IPS-18c (cell line): Measurements from ENCODE around the gene THY1.
A peak's percentile ranks its signal among the peaks of the same experiment; 100 is the strongest.

Experiments used
- H3K4me3 ChIP-seq: 2 replicates; pipeline ENCODE4 v1.7.0; 2013; ENCODE audit warnings: low read depth, mild to moderate bottlenecking, low read length, moderate library complexity; ENCODE audit not compliant: insufficient read depth
- H3K9me3 ChIP-seq: one replicate; pipeline ENCODE4 v1.6.1; 2013; ENCODE audit warnings: mild to moderate bottlenecking, low read length, moderate library complexity; ENCODE audit not compliant: control insufficient read depth, insufficient read depth

Gene THY1

DNA sequence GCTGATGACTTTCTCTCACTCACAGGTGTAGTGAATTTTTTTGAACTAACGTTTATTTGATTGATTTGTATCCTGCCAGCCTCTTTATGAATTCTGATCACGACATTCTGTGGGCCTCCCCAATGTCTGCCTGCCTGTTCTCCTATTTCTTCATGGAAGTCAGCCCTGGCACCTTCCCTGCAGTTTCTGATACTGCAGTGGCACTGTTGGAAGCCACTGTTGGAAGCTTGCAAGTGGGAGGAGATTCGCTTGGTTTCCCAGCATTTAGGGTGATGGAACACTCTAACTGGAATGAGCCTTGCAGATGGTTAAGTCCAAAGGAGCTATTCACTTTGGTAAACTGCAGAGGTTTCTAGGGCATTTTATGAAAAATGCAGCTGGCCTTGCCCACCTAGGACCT is 1.3 kb upstream of the THY1 start:
- no peak overlapping the region for H3K4me3 ChIP-seq
- H3K9me3 ChIP-seq: no peaks in the 10 kb centered on the region

DNA sequence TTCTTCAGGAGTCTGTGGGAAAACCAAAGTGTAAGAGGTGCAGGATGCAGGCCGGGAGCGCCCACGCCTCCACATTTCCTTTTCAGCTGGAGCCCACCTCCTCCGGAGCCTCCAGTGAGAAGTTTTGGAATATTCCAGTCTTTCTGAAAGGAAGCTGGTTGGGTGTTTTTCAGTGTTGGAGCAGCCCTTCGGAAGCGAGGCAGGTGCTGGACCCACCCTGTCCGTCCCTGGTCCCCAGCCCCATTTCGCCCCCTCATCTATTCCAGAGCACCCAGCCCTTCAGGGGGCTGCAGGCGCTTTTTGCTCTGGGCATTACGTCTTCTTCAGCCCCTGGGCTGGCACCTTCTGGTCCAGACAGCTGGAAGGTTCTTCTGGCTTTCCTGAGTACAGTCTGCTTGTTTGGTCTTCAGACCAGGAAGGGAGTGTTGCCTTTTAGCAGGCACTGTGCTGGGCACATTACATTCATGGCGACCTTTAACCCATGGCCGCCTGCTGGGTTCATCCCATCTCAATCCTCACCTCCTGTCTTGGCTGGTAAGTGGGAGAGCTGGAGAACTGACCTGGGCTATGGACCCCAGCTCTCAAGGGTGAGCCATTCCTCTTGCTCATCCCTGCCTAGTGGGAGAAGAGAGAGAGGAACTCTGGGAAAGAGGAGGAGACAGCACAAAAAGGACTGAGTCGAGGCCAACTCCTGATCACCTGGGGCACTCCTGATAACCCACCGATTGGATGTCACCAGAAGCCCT is 710 bp upstream of the THY1 start:
- Histone ChIP-seq H3K4me3 (peak overlapping the region; percentile 90), H3K9me3 (no peaks in the 10 kb centered on the region)

DNA sequence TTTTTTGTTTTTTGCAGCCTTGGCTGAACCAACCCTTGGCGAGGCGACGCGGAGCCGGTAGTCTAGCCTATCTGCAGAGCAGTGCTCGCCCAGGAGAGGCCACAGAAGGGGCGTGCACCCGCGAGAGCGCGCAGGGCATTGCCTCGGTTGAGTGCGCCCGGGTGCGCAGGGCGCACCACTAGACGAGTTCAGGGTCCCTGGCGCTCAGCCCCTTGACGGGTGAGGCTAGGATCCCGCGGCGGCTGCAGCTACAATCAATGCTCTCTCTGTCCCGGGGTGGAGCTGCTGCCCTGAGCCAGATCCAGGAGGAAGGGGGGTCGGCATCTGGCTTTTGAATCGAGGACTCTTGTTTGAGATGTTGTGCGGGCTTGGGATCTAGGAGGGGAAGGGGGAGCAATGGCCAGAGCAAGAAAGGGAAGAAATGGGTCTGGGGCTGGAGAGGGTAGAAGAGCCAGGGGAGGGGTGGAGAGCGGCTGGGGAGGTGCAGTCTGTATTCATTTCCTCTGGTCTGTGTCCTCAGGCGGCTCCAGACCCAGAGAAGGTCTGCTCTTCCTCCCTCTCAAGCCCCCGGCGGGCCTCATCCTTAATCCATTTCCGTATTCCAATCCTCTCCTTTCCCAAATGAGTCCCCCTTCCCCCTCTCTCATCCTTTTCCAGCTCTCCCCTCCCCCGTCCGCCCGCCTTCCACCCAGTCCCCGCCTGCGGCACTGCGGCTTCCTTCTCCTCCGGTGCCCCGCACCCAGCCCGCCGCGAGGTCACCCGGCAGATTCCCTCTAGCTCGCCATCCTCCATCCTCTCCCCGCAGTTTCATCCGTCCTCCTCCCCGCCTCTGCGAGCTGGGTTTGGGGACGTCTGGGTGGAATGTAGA is 797 bp downstream of the THY1 start:
- H3K4me3 ChIP-seq: peak overlapping the region; percentile 90
- no peaks in the 10 kb centered on the region for H3K9me3 ChIP-seq

DNA sequence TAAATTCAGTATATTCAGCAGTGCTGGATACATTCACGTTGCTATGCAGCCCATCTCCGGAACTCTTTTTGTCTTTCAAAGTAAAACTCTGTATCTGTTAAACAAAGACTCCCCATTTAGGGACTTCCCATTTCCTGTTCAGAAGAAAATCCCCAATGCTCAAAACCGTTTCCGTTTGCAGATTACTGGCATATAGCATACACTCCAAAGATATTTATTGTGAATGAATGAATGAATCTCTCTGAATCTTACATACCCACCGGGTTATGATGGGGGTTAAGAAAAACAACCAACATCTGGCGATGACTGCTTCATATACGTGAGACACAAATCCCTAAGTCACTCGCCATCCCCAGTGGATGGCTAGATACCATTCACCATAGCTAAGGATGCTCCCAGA is 1.6 kb downstream of the THY1 start:
- Histone ChIP-seq H3K4me3 (peak overlapping the region; percentile 90), H3K9me3 (no peaks in the 10 kb centered on the region)

DNA sequence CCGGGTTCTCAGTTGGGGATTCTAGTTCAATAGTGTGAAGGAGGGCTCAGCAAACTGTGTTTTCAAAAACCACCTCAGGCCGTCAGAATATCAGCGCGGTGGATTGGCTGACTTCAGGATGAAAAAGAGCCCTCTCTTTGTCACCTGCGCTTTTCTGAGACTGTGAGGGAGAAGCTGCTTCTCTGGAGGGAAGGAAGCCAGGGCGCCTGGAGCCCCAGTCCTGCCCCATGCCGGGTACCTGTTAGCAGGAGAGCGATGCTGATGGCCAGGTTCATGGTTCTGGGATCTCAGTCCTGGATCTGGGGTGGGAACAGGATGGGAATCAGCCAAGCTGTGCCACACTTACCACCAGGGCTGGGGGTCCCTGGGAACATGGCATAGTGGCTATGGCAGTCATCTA is 2.3 kb downstream of the THY1 start:
- no peaks in the 10 kb centered on the region for H3K9me3 ChIP-seq
- H3K4me3 ChIP-seq: peak overlapping the region; percentile 40

DNA sequence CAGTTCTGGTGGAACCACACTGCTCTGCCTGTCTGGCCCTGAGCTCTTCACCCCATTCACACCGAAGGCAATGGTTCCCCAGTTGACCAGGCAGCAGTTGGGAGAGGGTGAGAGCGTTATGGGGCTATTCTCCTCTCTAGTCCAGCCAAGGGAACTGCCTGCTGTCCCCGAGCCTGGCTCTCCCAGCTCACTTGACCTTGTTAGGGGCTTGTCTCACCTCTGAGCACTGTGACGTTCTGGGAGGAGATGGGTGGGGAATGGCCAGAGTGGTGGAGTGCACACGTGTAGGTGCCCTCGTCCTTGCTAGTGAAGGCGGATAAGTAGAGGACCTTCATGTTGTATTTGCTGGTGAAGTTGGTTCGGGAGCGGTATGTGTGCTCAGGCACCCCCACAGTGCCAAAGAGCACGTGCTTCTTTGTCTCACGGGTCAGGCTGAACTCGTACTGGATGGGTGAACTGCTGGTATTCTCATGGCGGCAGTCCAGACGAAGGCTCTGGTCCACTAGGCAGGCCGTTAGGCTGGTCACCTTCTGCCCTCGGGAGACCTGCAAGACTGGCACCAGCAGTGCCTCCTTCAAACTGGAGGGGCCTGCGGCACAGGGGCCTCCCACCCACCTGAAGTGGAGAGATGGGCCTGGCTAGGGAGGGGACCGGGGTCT is 3.0 kb downstream of the THY1 start:
- Histone ChIP-seq H3K4me3 (peak overlapping the region; percentile 40; the same call in 1 of the 2 replicates), H3K9me3 (no peaks in the 10 kb centered on the region)

DNA sequence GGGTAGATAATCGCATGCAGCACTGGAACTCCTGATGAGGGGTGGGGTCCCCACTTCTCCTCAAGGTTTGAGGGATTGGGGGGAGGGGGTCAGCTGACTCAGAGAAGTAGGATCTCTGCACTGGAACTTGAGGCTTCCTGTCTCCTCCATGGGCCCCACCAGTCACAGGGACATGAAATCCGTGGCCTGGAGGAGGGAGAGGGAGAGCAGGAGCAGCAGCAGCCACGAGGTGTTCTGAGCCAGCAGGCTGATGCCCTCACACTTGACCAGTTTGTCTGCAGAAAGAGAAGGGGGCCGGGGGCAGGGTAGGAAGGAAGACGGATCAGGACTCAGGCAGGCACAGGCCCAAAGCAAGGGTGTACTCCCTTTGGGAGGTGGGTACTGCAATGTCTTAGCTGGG is 3.7 kb downstream of the THY1 start:
- no peaks in the 10 kb centered on the region for H3K9me3 ChIP-seq

DNA sequence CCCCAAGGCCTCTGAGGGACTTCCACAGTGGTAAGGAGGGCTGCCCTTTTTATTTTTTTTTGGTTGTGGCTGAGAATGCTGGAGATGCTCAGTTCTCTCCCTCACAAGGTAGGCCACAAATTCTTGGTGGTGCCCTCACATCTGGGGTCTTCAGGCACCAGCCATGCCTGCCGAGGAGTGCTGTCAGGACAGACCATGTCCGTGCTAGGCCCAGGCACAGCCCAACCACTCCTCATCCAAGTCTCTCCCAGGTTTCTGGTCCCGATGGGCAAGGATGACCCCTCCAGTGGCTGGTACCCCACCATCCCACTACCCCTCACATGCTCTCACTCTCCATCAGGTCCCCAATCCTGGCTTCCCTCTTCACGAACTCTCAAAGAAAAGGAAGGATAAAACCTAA is 4.2 kb downstream of the THY1 start:
- Histone ChIP-seq H3K9me3 (no peaks in the 10 kb centered on the region), H3K4me3 (no peak overlapping the region)

More for the DNA sequence above, 3.7 kb downstream of the THY1 start:
- H3K4me3 ChIP-seq: no peak overlapping the region

DNA sequence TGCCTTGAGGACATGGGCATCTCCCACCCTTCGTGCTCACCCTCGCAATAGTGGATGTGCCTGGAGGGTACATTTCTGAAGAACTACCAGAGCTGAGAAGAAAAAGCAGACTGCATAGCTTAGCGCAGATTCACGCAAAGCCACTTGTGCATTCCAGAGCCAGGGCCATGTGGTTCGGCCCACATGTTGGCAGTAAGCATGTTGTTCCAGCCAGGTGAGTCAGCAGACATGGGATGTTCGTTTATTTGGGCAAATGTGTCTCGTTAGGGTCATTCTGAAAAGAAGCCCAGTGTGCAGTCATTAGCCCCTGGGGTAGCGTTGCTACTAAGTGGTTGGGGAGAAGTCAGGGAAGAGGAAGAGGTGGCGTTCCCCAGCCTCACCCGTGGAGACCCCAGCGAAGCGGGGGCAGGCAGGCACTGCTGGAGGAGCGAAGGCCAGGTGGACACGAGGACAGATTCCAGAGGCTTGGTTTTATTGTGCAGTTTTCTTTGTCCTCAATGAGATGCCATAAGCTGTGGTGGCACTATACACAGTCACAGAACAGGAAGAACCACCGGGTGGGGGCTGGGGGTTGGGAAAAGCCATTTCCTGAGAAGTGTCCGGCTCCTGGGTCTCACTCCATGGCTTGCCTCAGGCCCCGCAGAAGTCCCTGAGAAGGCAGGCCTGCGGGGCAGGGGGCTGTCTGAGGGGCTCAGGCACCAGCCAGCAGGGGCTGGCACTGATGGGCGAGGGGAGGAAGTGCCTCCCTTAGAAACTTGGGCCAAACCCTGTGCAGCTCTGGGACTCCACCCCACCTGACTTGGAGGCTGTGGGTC is 5.0 kb downstream of the THY1 start:
- H3K4me3 ChIP-seq: no peak overlapping the region
- H3K9me3 ChIP-seq: no peaks in the 10 kb centered on the region

DNA sequence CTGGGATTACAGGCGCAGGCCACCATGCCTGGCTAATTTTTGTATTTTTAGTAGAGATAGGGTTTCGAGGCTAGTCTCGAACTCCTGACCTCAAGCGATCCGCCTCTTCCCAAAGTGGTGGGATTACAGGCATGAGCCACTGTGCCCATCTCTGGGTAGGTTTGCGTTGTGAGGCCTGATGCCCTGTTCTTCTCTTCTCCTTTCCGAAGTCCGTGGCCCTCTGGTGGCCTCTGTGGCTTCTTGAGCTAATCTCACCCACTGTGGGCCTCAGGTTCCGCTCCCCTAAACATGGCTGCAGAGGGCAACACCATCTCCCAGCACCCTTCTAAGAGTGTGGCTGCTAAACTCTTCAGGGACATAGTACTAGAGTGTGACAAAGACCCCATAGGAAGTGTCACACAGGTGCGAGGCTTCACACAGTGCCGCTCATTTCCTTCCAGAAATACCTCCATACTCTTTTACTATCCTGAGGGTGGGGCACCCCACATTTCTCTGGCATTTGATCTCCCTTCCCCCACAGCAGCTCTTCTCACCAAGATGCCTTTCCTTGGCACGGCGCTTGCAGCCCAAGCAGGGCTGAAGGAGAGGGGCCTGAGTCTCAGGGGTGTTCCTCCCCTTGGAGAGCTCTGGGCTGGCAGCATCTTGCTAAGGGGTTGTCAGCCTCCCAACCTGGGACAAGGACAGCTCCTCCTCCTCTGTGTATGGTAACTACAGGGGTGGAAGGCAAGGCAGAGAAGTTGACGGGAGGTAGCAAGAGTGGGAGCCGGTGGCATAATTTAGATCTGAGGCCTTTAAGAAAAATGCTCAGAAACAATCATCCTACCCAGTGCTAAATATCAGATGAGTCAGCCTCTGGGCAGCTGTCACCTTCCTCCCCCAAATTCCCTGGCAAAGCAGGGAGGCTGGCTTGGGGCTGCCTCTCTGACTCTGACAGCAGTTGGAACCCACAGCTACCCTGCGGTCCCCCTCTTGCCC is 6.1 kb downstream of the THY1 start:
- H3K9me3 ChIP-seq: no peaks in the 10 kb centered on the region
- no peak overlapping the region for H3K4me3 ChIP-seq

DNA sequence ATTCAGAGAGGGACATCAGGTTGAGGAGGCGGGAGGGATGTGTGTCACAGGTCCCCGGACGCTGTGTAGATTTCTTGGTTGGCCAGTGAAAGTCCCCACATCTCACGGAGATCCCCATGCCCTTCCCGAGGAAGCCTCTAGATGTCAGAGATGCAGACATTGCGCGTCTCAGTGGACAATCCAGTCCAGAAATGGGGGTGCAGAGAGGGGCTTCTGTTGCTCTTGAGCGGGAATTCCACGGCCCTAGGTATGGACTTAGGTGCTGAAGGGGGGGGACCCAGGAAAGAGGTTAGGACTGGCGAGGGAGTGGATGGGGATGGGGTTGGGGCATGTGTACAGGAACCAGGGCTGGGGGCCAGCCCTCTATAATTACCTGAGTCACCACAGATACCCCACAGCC is 7.0 kb downstream of the THY1 start:
- Histone ChIP-seq H3K4me3 (no peak overlapping the region), H3K9me3 (no peaks in the 10 kb centered on the region)

DNA sequence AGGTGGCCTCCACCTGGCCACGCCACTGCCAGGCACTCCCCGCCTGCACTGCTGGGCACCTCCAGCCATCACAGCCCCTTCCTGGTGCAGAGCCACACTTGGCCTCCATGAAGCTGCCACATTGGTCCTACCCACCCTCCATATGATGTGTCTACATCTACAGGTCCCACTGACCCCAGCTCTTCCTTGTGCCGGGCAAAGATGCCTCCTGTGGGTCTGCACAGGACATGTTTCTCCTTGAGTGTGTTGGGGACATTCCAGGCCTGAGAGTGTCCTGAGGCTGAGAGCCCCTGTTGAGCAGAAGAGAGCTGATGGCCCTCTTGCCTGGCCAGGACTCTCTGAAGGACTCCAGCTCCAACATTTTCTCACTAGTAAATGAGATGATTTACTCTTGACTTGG is 7.5 kb downstream of the THY1 start:
- Histone ChIP-seq H3K9me3 (no peaks in the 10 kb centered on the region), H3K4me3 (no peak overlapping the region)

DNA sequence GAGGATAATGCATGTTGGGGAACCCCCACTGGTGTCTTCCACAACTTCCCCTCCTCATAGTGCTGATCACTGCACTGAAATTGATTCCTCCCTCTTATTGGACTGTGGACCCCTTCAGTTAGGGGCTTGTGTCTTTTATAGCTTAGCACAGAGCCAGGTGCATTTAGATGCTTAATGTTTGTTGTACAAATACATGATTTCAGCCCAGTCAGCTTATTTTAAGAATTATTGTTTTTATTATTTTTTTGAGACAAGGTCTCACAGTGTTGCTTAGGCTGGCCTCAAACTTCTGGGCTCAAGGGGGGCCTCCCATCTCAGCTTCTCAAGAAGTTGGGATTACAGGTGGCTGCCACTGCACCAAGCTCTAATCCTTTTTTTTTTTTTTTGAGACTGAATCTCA is 8.2 kb downstream of the THY1 start:
- Histone ChIP-seq H3K9me3 (no peaks in the 10 kb centered on the region), H3K4me3 (no peak overlapping the region)

DNA sequence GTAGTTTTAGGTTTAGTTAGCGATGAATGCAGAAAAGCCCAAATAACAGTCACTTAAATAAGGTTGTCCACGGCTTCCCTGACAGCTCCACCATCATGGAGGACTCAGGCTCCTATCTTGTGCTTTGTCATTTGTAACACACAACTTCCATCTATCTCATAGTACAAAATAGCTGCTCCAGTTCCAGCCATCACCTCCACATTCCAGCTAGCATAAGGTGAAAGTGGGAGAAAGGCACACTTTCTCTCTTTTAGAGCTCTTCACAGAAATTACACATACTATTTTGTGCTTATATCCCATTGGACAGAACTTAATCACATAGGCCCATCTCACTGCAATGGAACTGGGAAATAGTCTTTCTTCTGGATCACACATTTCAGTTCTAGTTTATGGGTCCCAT is 8.7 kb downstream of the THY1 start:
- Histone ChIP-seq H3K9me3 (no peaks in the 10 kb centered on the region), H3K4me3 (no peak overlapping the region)

DNA sequence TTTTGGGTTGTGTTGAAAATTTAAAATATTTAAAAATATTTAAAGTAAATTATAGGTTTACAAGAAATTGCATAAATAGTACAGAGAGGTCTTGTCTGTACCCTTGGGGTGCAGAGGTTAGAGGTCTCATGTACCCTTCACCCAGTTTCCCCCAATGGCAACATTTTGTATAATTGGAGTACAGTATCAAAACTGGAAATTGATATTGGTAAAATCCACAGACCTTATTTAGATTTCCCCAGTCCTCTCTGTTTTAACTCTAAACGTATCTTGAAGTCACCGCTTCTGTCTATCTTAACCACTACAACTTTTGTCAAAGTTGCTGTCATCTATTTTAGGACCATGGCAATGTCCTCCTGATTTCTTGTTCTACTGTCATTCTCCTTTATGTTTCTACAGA is 10.9 kb downstream of the THY1 start:
- no peaks in the 10 kb centered on the region for H3K9me3 ChIP-seq

DNA sequence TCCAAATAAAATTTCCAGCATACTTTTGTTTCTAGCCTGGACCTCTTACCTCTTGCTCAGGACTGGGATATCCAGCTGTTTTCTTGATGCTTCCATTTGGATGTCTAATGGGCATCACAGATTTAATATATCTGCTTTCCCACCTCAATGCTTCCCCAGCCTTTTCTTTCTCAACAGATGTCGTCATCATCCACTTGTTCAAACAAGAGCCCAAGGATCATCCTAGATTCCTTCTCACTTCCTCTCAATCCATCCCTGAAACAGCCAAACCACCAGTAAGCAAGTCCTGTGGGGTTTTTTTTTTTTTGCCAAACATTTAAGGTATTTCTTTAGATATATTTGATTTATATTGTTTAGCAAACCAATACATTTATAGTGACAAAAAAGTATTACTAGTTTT is 12.5 kb downstream of the THY1 start:
- H3K4me3 ChIP-seq: no peak overlapping the region
- no peaks in the 10 kb centered on the region for H3K9me3 ChIP-seq

More for the DNA sequence above, 10.9 kb downstream of the THY1 start:
- no peak overlapping the region for H3K4me3 ChIP-seq
